Measurements from ENCODE around the gene LRMDA. TPM values are rescaled to one million over a fixed set of nuclear protein-coding genes. Genes with fewer than 3 reads are reported as not detected.
"Not testable (repeated sequence)": the region's sequence is repeated elsewhere in the genome, so short reads cannot be mapped to it uniquely, and the experiment has no call there.

LRMDA gene
- total RNA-seq, 2 donors from 2014 or later: 9.6 to 12.6 TPM

- intact Hi-C loops (cut with DNase I): no loop called here
Observed at GRCh38 chr10:76051007-76051936, 619.8 kb downstream of the LRMDA start.

DNA sequence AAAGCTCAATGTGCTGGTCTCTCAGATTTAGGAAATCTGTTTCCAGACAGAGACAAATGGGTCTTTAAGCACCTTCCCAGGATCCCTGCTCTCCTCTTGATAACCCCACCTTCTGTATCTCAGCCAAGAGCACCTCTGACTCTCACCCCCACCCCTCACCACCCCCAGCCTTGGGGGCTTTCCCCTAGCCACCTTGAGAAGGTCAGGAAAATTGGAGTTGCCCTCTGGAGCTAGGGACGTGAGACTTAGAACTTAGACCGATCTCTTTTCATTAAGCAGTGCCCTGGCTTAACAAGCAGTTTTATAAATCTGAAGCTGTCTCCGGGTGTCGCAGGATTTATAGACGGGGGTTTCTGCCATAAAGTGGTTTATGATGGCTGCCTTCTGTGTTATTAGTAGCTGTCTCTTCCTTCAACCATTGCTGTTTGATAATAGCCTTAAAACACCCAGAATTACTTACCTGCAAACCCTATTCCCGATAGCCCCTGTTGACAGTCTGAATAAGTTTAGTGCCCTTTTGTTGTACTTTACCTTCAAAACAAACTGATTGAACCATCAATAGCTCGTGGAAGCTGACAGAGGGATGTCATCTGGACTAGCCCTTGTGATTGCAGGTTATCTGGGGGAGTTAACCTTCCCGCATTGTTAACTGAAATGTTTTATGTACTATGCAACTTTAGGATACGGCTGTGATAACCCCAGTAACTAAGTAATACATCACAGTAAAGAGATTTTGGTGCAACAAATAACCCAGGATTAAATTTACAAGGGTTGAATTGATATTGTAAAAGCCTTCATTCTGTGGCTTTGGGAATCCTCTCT lies 621.5 kb downstream of the LRMDA start:
- WGBS: 49% methylated on average over 9 of the region's 9 CpGs
- Histone ChIP-seq H3K4me3 (no peak overlapping the region), H3K27ac (no peak overlapping the region), H3K4me1 (replicated peaks) (peaks cover 6% of the 10 kb centered on the region), H3K36me3 (no peaks in the 10 kb centered on the region), H3K27me3 (replicated peaks; ENCODE audit: insufficient read depth) (no peaks in the 10 kb centered on the region), H3K9me3 (no peaks in the 10 kb centered on the region)
- TF ChIP-seq POLR2AphosphoS5 (IDR thresholded peaks at IDR 0.05): no peak
- DNase-seq (ENCODE audit: low spot score): no peak
- intact Hi-C loops (cut with DNase I): no loop called here

More at GRCh38 chr10:76051007-76051936, 619.8 kb downstream of the LRMDA start:
- DNase-seq (ENCODE audit: low spot score): no peak
- Histone ChIP-seq H3K4me3 (no peak overlapping the region), H3K27me3 (replicated peaks; ENCODE audit: insufficient read depth) (no peaks in the 10 kb centered on the region), H3K4me1 (replicated peaks) (peaks cover 6% of the 10 kb centered on the region), H3K27ac (peak overlapping the region in 1 of 2 donors; percentile 15), H3K36me3 (no peaks in the 10 kb centered on the region), H3K9me3 (no peaks in the 10 kb centered on the region)
- whole genome bisulfite sequencing: 41% methylated on average over 12 of the region's 12 CpGs
- TF ChIP-seq POLR2AphosphoS5 (IDR thresholded peaks at IDR 0.05) (peak; percentile 61), POLR2A (IDR thresholded peaks at IDR 0.05) (no peak)
- TF ChIP-seq, protein P1, sequence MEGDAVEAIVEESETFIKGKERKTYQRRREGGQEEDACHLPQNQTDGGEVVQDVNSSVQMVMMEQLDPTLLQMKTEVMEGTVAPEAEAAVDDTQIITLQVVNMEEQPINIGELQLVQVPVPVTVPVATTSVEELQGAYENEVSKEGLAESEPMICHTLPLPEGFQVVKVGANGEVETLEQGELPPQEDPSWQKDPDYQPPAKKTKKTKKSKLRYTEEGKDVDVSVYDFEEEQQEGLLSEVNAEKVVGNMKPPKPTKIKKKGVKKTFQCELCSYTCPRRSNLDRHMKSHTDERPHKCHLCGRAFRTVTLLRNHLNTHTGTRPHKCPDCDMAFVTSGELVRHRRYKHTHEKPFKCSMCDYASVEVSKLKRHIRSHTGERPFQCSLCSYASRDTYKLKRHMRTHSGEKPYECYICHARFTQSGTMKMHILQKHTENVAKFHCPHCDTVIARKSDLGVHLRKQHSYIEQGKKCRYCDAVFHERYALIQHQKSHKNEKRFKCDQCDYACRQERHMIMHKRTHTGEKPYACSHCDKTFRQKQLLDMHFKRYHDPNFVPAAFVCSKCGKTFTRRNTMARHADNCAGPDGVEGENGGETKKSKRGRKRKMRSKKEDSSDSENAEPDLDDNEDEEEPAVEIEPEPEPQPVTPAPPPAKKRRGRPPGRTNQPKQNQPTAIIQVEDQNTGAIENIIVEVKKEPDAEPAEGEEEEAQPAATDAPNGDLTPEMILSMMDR (IDR thresholded peaks at IDR 0.05): no peak

GRCh38 chr10:76055466-76055865 lies 624.0 kb downstream of the LRMDA start:
- no peak overlapping the region for H3K27ac ChIP-seq
- no peaks in the 10 kb centered on the region for H3K27me3 ChIP-seq (replicated peaks; ENCODE audit: insufficient read depth)
- TF ChIP-seq POLR2A (IDR thresholded peaks at IDR 0.05): no peak
- TF ChIP-seq POLR2AphosphoS5 (IDR thresholded peaks at IDR 0.05): no peak
- TF ChIP-seq, protein P1 (IDR thresholded peaks at IDR 0.05): no peak
- WGBS: 87% methylated on average over 3 of the region's 3 CpGs
- intact Hi-C loops (cut with DNase I): no loop called here
- H3K4me1 ChIP-seq (replicated peaks): peaks cover 6% of the 10 kb centered on the region
- DNase-seq (ENCODE audit: low spot score): no peak
- no peaks in the 10 kb centered on the region for H3K36me3 ChIP-seq
- no peaks in the 10 kb centered on the region for H3K9me3 ChIP-seq
- no peak overlapping the region for H3K4me3 ChIP-seq

DNA sequence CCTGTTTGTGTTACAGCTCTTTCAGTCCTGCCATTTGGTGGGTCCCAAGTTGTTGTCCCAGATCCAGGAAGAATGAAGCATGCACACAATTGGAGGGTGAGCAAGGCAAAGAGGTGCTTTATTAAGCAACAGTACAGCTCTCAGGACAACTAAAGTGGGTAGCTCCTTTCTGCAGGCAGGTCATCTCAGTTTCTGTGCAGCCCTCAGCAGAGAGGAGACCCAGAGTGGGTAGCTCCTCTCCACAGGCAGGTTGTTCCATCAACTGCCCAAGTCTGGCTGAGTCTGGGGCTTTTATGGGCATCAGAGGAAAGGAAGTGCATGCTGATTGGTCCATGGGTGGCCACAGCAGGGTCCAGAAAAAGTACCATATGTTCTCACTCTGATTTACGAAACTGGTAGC lies 624.5 kb downstream of the LRMDA start:
- H3K4me3 ChIP-seq: no peak overlapping the region
- no peak for DNase-seq (ENCODE audit: low spot score)
- intact Hi-C loops (cut with DNase I): no loop called here
- H3K27ac ChIP-seq: no peak overlapping the region
- H3K36me3 ChIP-seq: no peaks in the 10 kb centered on the region
- 100% methylated on average over 1 of the region's 1 CpG for WGBS
- H3K27me3 ChIP-seq (replicated peaks; ENCODE audit: insufficient read depth): no peaks in the 10 kb centered on the region
- H3K4me1 ChIP-seq (replicated peaks): peaks cover 3% of the 10 kb centered on the region
- no peaks in the 10 kb centered on the region for H3K9me3 ChIP-seq
- TF ChIP-seq, protein P1 (IDR thresholded peaks at IDR 0.05): no peak
- TF ChIP-seq POLR2AphosphoS5 (IDR thresholded peaks at IDR 0.05): no peak
- no peak for TF ChIP-seq POLR2A (IDR thresholded peaks at IDR 0.05)

GRCh38 chr10:76060993-76061392 lies 629.6 kb downstream of the LRMDA start:
- H3K27ac ChIP-seq; H3K4me1 ChIP-seq (replicated peaks); DNase-seq (ENCODE audit: low spot score); H3K27me3 ChIP-seq (replicated peaks; ENCODE audit: insufficient read depth); intact Hi-C loops (cut with DNase I); H3K4me3 ChIP-seq; H3K36me3 ChIP-seq; H3K9me3 ChIP-seq: not testable (repeated sequence)
- WGBS: 95% methylated on average over 2 of the region's 2 CpGs
